DMS114 treated with DMSO at 0.1 percent for 48 hours (cell line): ENCODE results near the gene ARHGEF2.
"Not testable (repeated sequence)": the region's sequence is repeated elsewhere in the genome, so short reads cannot be mapped to it uniquely, and the experiment has no call there.

Source experiments
- DNase-seq: peaks from one replicate; lab custom pipeline; 2025; ENCODE audit not compliant: unreplicated experiment; lab: John Stamatoyannopoulos, UW

The ARHGEF2 gene

DNA sequence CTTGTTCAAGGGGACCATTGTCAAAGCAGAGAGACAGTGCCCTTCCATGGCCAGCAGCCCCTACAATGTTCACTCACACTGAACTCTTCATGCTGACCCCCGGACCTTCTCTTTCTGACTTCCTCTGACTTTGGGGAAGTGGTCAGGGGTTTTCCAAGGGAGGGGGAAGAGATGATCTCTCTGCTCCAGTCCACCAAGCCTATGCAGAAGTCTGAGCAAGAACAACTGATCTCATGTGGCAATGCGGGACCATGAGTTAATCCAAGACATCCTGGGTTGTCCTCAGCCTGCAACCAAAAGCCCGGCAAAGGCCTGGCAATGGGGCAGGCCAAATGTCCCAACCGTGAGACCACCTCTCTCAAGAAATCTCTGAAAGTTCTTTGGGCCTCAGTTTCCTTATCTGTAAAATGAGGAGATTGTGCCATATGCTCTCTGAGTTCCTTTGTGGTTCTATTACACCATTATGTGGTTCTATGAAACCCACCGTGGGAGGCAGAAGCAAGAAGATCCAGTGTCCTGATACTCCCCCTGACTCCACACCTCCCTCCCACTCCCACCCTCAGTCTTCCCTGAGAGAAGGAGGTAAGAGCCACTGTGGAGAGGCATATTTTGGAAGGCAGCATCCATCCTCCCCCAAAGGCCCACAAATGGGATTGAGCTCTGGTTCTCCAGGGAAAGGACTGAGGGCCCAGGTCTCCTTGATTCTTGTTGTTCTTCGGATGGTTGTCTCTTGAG lies 11.8 kb upstream of the ARHGEF2 start:
- no peak for DNase-seq

DNA sequence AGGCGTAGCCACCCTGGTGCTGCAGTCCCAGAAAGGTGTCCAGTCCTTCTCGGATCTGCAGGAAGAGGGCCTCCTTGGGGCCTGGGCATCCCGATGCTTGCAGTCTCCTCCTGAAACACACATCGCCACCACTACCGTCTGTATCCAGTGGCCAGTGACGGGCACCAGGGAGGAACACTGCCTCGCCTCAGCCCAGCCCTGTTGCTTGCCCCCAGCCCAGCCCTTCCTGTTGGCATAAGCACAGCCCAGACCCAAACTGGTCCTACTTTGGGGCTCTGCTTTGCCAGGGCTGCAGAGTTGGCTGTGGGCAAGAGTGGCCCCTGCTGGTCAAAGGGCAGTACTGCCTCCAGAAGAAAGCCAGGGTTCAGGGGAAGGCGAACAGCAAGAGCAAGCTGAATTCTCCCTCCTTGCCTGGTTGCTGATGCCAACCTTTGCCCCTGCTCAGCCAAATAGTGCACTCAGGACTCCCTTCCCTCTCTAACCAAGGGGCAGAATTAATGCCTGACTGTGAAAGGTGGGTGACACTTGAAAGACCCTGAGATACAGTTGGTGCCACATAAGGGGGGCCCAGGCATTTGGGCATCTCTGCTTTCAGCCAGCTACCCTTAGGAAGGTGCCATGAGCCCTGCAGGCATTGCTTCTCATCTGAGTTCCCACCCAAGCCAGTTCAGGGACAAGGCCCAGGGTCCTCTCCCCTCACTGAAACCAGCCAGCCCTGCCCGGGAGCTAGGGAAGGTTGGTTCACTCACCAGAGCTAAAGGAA lies 11.1 kb upstream of the ARHGEF2 start:
- DNase-seq, result peak; percentile 68

DNA sequence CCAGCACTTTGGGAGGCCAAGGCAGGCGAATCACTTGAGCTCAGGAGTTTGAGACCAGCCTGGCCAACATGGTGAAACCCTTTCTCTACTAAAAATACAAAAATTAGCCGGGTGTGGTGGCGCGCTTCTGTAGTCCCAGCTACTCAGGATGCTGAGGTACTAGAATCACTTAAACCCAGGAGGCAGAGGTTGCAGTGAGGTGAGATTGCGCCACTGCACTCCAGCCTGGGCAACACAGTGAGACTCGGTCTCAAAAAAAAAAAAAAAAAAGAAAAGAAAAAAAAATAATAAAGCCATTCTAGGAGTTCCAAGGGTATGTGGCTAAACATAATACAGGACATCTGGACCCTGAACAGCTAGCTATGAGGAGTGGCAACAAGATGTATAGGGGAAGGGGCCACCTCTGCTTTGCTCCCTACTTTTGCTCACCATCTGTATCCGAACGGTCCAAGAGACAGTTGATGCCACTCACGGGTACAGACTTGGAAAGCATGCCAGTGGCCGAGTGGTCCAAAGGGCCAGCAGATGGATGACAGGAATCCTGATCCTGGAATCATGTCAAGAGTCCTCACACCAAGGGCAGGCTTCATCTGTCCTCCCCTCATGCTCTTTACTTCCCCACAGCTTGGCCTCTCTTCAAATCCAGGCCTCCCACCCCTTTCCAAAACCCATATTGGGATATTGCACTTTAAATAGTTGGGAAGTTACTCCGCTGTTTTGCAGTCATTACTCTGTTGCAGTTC lies 6.7 kb upstream of the ARHGEF2 start:
- not testable (repeated sequence) for DNase-seq

DNA sequence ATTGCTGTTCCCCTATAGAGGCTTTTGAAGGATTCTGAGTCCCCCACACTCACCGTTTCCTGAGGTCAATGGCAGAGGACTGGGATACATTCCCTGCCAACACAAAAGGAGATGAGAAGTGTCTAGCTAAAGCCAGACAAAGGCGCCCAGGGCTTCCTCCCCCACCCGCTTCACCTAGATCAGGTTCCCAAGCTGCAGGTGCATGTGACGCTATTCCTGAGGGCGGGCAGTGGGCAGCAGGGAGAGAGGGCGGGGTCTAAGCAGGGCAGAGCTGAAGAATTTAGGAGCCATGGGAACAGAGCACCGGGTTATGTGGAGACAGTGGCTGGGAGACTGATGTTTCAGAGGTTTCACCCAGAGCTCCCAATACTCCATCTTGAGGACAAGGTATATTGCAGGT lies 6.0 kb upstream of the ARHGEF2 start:
- DNase-seq, result no peak

DNA sequence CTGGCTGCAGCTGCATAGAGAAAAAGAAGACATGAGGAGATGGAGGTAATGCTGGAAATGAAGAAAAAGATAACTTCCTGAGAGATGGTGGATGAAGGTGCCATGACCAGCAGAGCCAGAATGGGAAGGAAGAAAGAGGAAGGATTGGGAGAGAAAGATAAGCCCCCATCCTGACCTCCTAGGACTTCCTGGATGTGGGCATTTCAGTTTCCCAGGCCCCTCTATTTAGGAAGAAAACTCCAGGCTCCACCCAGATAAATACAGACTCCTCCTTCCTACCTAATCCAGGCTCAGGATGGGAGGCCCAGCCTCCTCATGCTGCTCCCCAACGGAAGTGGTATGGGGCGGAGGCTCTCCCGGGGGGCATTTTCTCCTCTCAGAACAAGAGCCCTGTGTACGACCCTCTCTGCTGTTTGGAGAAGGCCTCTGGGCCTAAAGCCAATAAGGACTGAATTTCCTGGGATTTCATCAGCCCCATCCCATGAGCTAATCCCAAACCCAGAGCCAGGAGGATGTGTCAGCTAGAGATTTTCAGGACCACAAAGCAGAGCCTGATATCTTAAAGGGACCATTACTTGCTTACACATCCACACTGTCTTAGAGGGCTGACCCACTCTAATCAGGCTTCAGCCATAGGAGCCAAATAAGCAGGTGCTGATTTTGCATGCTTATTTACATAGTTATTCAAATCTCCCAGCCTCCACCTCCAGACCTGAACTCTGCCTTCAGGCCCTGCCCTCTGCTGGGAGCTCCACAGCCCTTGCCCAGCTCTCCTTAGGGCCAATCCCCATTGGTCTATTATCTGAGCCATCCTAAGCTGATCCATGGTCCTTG lies 5.1 kb upstream of the ARHGEF2 start:
- DNase-seq, result no peak

- DNase-seq, result no peak
Measured at GRCh38 chr1:155982106-155982505, 3.8 kb upstream of the ARHGEF2 start.

GRCh38 chr1:155981266-155982088 lies 3.1 kb upstream of the ARHGEF2 start:
- no peak for DNase-seq

- DNase-seq, result no peak
Measured at GRCh38 chr1:155979597-155980343, 1.4 kb upstream of the ARHGEF2 start.

- no peak for DNase-seq
Measured at GRCh38 chr1:155978973-155979429, 654 bp upstream of the ARHGEF2 start.

GRCh38 chr1:155977690-155978324 lies 540 bp downstream of the ARHGEF2 start:
- DNase-seq, result no peak

DNA sequence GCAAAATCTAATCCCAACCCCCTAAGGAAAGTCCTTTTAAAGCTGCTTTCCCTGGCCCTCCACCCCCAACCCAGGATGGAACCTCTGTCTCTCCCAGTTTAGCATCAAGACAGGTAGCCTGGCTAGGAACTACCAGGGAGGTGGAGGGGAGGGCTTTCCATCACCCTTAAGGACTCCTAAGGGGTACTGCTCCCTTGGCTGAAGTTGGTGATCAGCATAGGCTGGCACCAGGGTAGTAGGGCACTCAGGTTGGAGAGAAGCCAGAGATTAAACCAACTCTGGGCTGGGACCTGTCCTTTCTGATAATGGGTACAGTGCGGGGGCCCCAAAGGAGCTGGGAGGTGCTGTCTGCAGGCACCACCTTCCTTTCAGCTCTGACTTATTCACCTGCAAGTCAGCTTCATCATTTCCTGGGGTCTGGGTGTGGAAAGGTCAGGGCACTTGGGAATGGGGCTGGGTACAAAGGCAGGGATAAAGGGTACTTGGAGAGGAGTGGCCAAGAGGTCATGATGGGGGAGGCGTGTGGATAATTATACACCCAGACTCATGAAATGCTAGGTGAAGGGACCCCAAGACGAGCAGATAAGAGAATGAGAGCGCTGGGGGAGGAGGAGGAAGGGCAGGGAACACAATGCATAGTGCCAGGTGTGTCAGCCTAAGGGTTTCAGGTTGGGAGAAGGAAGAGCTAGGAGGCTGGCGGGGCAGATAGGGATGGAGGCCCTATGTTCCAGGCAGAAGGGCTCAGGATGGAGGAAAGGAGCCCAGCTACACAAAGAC lies 1.2 kb downstream of the ARHGEF2 start:
- DNase-seq, result no peak

- no peak for DNase-seq
Measured at GRCh38 chr1:155976062-155976912, 2.1 kb downstream of the ARHGEF2 start.

- no peak for DNase-seq
Measured at GRCh38 chr1:155975375-155976061, 2.8 kb downstream of the ARHGEF2 start.

DNA sequence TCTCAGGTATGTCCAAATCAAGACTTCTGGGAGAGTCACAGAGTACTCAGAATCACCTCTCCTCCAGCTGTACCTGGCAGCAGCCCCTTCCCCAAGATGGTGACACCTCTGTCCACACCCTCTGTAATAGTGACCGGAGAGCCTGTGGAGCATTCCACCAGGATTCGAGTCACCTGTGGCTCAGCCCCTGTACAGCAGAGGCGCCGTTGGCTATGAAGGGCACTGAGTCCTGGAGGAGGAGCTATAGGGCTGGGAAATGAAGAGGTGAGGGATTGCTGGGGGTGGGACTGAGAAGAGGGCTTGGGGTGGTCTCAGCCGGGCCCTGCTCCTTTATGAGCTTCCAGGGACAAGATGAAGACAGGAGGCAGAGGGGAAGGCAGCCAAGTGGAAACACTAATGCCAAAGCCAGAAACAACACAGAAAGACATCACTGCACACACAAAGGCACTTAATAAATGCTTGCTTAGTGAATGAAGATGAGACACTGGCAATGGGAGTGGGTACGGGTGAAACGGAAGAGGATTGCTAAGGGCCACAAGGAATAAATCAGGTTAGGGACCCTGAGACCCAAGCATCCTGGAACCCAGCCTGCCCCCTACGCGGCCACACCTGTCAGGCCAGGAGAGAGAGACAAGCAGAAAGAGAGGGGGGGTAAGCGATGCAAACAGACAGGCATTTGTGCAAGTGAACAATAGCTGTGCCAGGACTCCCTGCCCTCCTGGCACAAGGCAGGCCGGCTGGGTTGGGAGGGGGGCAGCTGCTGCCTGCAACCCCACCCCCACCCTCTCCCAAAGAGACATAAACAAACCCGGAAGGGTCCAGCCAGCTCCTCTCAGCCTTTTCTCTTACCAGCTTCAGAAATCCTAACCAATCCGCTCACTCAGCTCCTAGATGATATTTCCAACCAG lies 3.9 kb downstream of the ARHGEF2 start:
- no peak for DNase-seq

- no peak for DNase-seq
Measured at GRCh38 chr1:155973723-155974122, 4.6 kb downstream of the ARHGEF2 start.
